NB4 (cell line): ENCODE measurements around the gene KLC3.

Experiments
- MAX ChIP-seq: IDR thresholded peaks from 2 replicates; pipeline ENCODE4 v1.6.1; 2011; ENCODE audit warnings: low read depth, low read length
- MYC ChIP-seq: IDR thresholded peaks from 2 replicates; pipeline ENCODE4 v1.6.1; 2011; ENCODE audit warnings: low read depth, low read length
- POLR2A ChIP-seq: IDR thresholded peaks from 2 replicates; pipeline ENCODE4 v1.6.1; 2011; ENCODE audit warnings: mild to moderate bottlenecking; ENCODE audit not compliant: insufficient read length; ENCODE audit errors: extremely low read depth
- TF ChIP-seq, protein P1 (sequence below): IDR thresholded peaks from one replicate; pipeline ENCODE4 v1.5.1; 2012; ENCODE audit warnings: low read depth, low read length

DNA sequence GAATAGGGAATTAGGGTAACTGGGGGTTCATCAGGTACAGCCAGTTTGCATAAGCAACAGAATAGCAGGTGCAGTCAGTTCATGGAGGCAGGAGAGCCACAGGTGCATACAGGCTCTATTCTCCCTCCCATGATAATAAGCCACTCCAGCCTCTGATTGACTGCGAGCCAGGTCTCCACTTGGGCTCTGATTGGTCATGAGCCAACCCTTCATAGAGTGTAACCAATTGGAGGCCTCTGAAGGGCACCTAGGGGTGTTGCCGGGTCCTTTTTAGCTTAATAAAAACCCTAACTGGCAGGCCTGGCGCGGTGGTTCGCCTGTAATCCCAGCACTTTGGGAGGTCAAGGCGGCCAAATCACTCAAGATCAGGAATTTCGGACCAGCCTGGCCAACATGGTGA, 9.1 kb upstream of the KLC3 start:
- TF ChIP-seq, protein P1, sequence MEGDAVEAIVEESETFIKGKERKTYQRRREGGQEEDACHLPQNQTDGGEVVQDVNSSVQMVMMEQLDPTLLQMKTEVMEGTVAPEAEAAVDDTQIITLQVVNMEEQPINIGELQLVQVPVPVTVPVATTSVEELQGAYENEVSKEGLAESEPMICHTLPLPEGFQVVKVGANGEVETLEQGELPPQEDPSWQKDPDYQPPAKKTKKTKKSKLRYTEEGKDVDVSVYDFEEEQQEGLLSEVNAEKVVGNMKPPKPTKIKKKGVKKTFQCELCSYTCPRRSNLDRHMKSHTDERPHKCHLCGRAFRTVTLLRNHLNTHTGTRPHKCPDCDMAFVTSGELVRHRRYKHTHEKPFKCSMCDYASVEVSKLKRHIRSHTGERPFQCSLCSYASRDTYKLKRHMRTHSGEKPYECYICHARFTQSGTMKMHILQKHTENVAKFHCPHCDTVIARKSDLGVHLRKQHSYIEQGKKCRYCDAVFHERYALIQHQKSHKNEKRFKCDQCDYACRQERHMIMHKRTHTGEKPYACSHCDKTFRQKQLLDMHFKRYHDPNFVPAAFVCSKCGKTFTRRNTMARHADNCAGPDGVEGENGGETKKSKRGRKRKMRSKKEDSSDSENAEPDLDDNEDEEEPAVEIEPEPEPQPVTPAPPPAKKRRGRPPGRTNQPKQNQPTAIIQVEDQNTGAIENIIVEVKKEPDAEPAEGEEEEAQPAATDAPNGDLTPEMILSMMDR, result no peak
- TF ChIP-seq POLR2A, result no peak
- TF ChIP-seq MAX, result no peak
- no peak for TF ChIP-seq MYC
